Fibroblast of upper back skin (primary cell): ENCODE data around the gene TNFRSF18.
"Not testable (repeated sequence)": the region's sequence is repeated elsewhere in the genome, so short reads cannot be mapped to it uniquely, and the experiment has no call there.

Experiments
- DNase-seq: peaks from one replicate; pipeline ENCODE4 v3.0.0-alpha.2; 2013

TNFRSF18 gene

GRCh38 chr1:1195726-1196125 is 10.7 kb downstream of the TNFRSF18 start:
- DNase-seq = not testable (repeated sequence)

- DNase-seq = no peak
Observed at GRCh38 chr1:1194723-1195122, 11.7 kb downstream of the TNFRSF18 start.

GRCh38 chr1:1191734-1192133 is 14.7 kb downstream of the TNFRSF18 start:
- no peak for DNase-seq

- no peak for DNase-seq
Observed at GRCh38 chr1:1189111-1189510, 17.3 kb downstream of the TNFRSF18 start.

- peak; percentile 47 for DNase-seq
Observed at GRCh38 chr1:1187938-1188337, 18.5 kb downstream of the TNFRSF18 start.

- DNase-seq = no peak
Observed at GRCh38 chr1:1185101-1185765, 21.2 kb downstream of the TNFRSF18 start.

- no peak for DNase-seq
Observed at GRCh38 chr1:1183833-1184775, 22.3 kb downstream of the TNFRSF18 start.

GRCh38 chr1:1183221-1183747 is 23.1 kb downstream of the TNFRSF18 start:
- DNase-seq = no peak

- DNase-seq = no peak
Observed at GRCh38 chr1:1182491-1183220, 23.7 kb downstream of the TNFRSF18 start.

- no peak for DNase-seq
Observed at GRCh38 chr1:1181938-1182410, 24.4 kb downstream of the TNFRSF18 start.

GRCh38 chr1:1181129-1181937 is 25.1 kb downstream of the TNFRSF18 start:
- DNase-seq = no peak

- DNase-seq = no peak
Observed at GRCh38 chr1:1179983-1180861, 26.2 kb downstream of the TNFRSF18 start.

- DNase-seq = no peak
Observed at GRCh38 chr1:1179346-1179982, 26.9 kb downstream of the TNFRSF18 start.

- no peak for DNase-seq
Observed at GRCh38 chr1:1178794-1179331, 27.5 kb downstream of the TNFRSF18 start.

GRCh38 chr1:1177452-1178206 is 28.8 kb downstream of the TNFRSF18 start:
- no peak for DNase-seq

- DNase-seq = no peak
Observed at GRCh38 chr1:1176931-1177330, 29.5 kb downstream of the TNFRSF18 start.

- DNase-seq = not testable (repeated sequence)
Observed at GRCh38 chr1:1176063-1176761, 30.2 kb downstream of the TNFRSF18 start.

- no peak for DNase-seq
Observed at GRCh38 chr1:1175221-1176062, 30.9 kb downstream of the TNFRSF18 start.
